ENCODE results near the gene HSPA5. TPM values are rescaled to one million over a fixed set of nuclear protein-coding genes. Genes with fewer than 3 reads are reported as not detected.
"Not testable (repeated sequence)": the region's sequence is repeated elsewhere in the genome, so short reads cannot be mapped to it uniquely, and the experiment has no call there.

HSPA5 gene
- total RNA-seq, 1 experiment from 2014 or later: 357 TPM

DNA sequence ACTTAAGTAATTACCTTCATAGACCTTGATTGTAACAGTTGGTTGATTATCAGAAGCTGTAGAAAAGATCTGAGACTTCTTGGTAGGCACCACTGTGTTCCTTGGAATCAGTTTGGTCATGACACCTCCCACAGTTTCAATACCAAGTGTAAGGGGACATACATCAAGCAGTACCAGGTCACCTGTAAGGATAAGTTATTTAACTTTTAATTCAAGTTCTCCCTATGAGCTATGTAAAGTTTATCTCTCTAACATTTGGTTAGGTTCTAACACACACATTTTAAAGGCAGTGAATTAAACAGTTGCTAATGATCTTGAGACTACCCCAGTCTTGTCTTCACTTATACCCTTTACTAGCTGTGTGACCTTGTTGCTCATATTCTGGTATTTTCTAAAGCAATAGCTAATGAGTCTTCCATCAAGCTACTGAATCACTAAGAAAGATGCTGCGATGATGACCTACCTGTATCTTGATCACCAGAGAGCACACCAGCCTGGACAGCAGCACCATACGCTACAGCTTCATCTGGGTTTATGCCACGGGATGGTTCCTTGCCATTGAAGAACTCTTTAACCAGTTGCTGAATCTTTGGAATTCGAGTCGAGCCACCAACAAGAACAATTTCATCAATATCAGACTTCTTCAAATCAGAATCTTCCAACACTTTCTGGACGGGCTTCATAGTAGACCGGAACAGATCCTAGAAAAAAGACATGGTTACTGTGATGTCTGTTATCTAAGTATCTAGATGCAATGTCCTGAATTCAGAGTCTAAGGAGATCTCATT lies 2.8 kb downstream of the HSPA5 start:
- DNase-seq (ENCODE audit: low spot score) (no peak), ATAC-seq (no peak)
- Mint-ChIP-seq H3K27me3 (ENCODE audit: low read depth) (peaks cover 2% of the 10 kb centered on the region; the same call in 1 of the 2 replicates), H3K9me3 (no peaks in the 10 kb centered on the region), H3K4me1 (peaks cover 30% of the 10 kb centered on the region), H3K27ac (peak overlapping the region; percentile 12), H3K36me3 (peaks cover 63% of the 10 kb centered on the region), H3K4me3 (peak overlapping the region; percentile 98)
- ChIA-PET POLR2A (no interaction called here), CTCF (no interaction called here)
- TF ChIP-seq, protein P1, sequence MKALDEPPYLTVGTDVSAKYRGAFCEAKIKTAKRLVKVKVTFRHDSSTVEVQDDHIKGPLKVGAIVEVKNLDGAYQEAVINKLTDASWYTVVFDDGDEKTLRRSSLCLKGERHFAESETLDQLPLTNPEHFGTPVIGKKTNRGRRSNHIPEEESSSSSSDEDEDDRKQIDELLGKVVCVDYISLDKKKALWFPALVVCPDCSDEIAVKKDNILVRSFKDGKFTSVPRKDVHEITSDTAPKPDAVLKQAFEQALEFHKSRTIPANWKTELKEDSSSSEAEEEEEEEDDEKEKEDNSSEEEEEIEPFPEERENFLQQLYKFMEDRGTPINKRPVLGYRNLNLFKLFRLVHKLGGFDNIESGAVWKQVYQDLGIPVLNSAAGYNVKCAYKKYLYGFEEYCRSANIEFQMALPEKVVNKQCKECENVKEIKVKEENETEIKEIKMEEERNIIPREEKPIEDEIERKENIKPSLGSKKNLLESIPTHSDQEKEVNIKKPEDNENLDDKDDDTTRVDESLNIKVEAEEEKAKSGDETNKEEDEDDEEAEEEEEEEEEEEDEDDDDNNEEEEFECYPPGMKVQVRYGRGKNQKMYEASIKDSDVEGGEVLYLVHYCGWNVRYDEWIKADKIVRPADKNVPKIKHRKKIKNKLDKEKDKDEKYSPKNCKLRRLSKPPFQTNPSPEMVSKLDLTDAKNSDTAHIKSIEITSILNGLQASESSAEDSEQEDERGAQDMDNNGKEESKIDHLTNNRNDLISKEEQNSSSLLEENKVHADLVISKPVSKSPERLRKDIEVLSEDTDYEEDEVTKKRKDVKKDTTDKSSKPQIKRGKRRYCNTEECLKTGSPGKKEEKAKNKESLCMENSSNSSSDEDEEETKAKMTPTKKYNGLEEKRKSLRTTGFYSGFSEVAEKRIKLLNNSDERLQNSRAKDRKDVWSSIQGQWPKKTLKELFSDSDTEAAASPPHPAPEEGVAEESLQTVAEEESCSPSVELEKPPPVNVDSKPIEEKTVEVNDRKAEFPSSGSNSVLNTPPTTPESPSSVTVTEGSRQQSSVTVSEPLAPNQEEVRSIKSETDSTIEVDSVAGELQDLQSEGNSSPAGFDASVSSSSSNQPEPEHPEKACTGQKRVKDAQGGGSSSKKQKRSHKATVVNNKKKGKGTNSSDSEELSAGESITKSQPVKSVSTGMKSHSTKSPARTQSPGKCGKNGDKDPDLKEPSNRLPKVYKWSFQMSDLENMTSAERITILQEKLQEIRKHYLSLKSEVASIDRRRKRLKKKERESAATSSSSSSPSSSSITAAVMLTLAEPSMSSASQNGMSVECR (CRISPR knock-in tag; IDR thresholded peaks at IDR 0.05; ENCODE audit: borderline replicate concordance): no peak

GRCh38 chr9:125236520-125237159 lies 4.5 kb downstream of the HSPA5 start:
- peaks cover 26% of the 10 kb centered on the region for H3K4me1 Mint-ChIP-seq
- peak overlapping the region; percentile 4; the same call in 1 of the 2 replicates for H3K4me3 Mint-ChIP-seq
- H3K27me3 Mint-ChIP-seq (ENCODE audit: low read depth); CTCF ChIA-PET; DNase-seq (ENCODE audit: low spot score); ATAC-seq; H3K9me3 Mint-ChIP-seq: not testable (repeated sequence)
- H3K27ac Mint-ChIP-seq: peak overlapping the region; percentile 33
- peaks cover 69% of the 10 kb centered on the region for H3K36me3 Mint-ChIP-seq
- POLR2A ChIA-PET: interaction anchor here (0.7 kb wide), 2 partner anchors 138 to 374 kb away, joined by 6 to 7 read pairs; no protein-coding TSS in a partner anchor

DNA sequence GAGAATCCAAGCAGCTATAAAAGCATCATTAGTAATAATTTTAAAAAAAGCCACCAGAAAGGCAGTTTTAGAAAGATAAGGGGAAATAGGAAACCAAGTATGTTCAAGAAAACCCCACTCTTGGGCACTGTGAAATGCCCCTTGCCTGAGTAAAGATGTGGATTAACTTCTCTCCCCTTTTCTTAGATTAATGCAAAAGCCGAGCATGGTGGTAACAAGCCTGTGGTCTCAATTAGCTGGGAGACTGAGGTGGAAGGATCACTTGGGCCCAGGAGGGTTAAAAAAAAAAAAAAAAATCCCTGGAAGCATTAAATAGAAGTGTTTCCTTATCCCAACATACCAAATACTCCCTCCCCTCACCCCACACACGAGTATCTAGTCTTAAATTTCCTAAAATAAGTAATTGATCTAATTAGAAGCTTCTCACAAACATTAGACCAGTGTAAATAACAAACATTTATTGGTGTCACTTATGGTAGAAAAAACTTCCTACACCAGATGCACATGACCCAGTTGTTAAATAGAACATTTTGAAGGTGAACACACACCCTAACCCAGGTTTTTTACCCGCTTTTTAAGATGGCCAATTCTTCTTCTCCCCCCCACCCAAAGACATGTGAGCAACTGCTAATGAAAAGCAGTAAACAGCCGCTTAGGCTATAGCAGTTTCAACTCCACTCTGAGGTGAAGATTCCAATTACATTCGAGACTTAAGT lies 5.2 kb downstream of the HSPA5 start:
- Mint-ChIP-seq H3K27ac (0 out of 2 replicates have a peak overlapping the region, but pooled peaks have one; percentile 51), H3K4me1 (peaks cover 26% of the 10 kb centered on the region), H3K27me3 (ENCODE audit: low read depth) (no peaks in the 10 kb centered on the region), H3K36me3 (peaks cover 67% of the 10 kb centered on the region), H3K4me3 (no peak overlapping the region), H3K9me3 (no peaks in the 10 kb centered on the region)
- TF ChIP-seq, protein P2, sequence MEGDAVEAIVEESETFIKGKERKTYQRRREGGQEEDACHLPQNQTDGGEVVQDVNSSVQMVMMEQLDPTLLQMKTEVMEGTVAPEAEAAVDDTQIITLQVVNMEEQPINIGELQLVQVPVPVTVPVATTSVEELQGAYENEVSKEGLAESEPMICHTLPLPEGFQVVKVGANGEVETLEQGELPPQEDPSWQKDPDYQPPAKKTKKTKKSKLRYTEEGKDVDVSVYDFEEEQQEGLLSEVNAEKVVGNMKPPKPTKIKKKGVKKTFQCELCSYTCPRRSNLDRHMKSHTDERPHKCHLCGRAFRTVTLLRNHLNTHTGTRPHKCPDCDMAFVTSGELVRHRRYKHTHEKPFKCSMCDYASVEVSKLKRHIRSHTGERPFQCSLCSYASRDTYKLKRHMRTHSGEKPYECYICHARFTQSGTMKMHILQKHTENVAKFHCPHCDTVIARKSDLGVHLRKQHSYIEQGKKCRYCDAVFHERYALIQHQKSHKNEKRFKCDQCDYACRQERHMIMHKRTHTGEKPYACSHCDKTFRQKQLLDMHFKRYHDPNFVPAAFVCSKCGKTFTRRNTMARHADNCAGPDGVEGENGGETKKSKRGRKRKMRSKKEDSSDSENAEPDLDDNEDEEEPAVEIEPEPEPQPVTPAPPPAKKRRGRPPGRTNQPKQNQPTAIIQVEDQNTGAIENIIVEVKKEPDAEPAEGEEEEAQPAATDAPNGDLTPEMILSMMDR (IDR thresholded peaks at IDR 0.05): no peak
- no peak for TF ChIP-seq ZBTB21 (CRISPR knock-in tag; IDR thresholded peaks at IDR 0.05; ENCODE audit: borderline replicate concordance)
- TF ChIP-seq RORB (CRISPR knock-in tag; IDR thresholded peaks at IDR 0.05): peak; percentile 13; the same call in 1 of the 2 replicates
- TF ChIP-seq SOX15 (CRISPR knock-in tag; IDR thresholded peaks at IDR 0.05): no peak
- TF ChIP-seq TP53 (CRISPR knock-in tag; IDR thresholded peaks at IDR 0.05): no peak
- TF ChIP-seq, protein P3, sequence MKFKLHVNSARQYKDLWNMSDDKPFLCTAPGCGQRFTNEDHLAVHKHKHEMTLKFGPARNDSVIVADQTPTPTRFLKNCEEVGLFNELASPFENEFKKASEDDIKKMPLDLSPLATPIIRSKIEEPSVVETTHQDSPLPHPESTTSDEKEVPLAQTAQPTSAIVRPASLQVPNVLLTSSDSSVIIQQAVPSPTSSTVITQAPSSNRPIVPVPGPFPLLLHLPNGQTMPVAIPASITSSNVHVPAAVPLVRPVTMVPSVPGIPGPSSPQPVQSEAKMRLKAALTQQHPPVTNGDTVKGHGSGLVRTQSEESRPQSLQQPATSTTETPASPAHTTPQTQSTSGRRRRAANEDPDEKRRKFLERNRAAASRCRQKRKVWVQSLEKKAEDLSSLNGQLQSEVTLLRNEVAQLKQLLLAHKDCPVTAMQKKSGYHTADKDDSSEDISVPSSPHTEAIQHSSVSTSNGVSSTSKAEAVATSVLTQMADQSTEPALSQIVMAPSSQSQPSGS (CRISPR knock-in tag; IDR thresholded peaks at IDR 0.05; ENCODE audit: borderline replicate concordance, low read depth): no peak
- ATAC-seq (no peak), DNase-seq (ENCODE audit: low spot score) (no peak)
- ChIA-PET POLR2A (interaction anchor here (0.7 kb wide), 2 partner anchors 138 to 374 kb away, joined by 6 to 7 read pairs; no protein-coding TSS in a partner anchor), CTCF (no interaction called here)

DNA sequence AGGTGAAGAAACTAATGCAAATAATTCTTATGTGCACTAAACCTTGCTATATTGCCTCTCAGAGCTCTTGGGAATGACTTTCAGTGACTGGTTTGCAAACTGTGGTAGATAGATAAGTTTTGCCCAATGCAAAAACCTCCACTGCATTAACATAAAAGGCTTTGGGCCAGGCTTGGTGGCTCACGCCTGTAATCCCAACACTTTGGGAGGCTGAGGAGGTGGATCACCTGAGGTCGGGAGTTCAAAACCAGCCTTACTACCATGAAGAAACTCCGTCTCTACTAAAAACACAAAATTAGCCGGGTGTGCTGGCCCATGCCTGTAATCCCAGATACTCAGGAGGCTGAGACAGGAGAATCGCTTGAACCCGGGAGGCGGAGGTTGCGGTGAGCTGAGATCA lies 7.0 kb downstream of the HSPA5 start:
- H3K9me3 Mint-ChIP-seq; ATAC-seq; POLR2A ChIA-PET; H3K27ac Mint-ChIP-seq; H3K27me3 Mint-ChIP-seq (ENCODE audit: low read depth); DNase-seq (ENCODE audit: low spot score); H3K4me3 Mint-ChIP-seq: not testable (repeated sequence)
- peaks cover 49% of the 10 kb centered on the region for H3K36me3 Mint-ChIP-seq
- CTCF ChIA-PET: interaction anchor here (0.8 kb wide), 1 partner anchor 22 kb away, joined by 3 read pairs; no protein-coding TSS in a partner anchor
- H3K4me1 Mint-ChIP-seq: peaks cover 21% of the 10 kb centered on the region
